HepG2 (cell line): ENCODE measurements around the gene CCDC85C. TPM values are rescaled to one million over a fixed set of nuclear protein-coding genes. Genes with fewer than 3 reads are reported as not detected.

Experiments
- ATAC-seq: fragments of 200-7000 bp; cut with Tn5 transposase; 3 replicates; pipeline ENCODE4 v1.9.1; 2020; ENCODE audit warnings: mild to moderate bottlenecking, moderate library complexity
- BruUV-seq: library from RNA; stranded (reverse); fragments of 400-500 nt; replicated peaks from 2 replicates; lab custom pipeline; 2021; lab: Mats Ljungman, UMichigan
- CTCF ChIA-PET: fragments of 300-600 bp; formaldehyde crosslinking; extraction: SDS; loops from one replicate; lab custom pipeline; 2021; ENCODE audit warnings: low total read pairs, inconsistent platforms, low intra/inter-chr PET ratio; lab: Yijun Ruan, JAX
- POLR2A ChIA-PET: fragments of 350-600 bp; sonication (Branson Sonifier 250); formaldehyde crosslinking; loops from one replicate; lab custom pipeline; 2020; ENCODE audit warnings: antibody characterized with exemption, inconsistent platforms; lab: Yijun Ruan, JAX
- DNase-seq: peaks from one replicate; pipeline ENCODE4 v3.0.0-alpha.2; 2015; ENCODE audit warnings: low spot score
- FAIRE-seq: peaks from 3 replicates; lab custom pipeline; 2011; peaks lifted over from hg19 to GRCh38; lab: Jason Lieb, UNC
- H2AFZ ChIP-seq: one replicate; pipeline ENCODE4 v1.6.1; 2011; ENCODE audit warnings: low read length, inconsistent platforms
- H3K27ac ChIP-seq: fragments of 300-600 bp; 3 replicates; pipeline ENCODE4 v1.8.0; 2011; ENCODE audit warnings: mixed run types, mild to moderate bottlenecking, mixed read lengths, low read length, inconsistent platforms; ENCODE audit not compliant: insufficient read depth; ENCODE audit errors: extremely low read length
- H3K27me3 ChIP-seq, 2 experiments: fragments of 200-600 bp in 1 of 2; 2 replicates in 1 of 2; 3 replicates in 1 of 2; pipeline versions ENCODE4 v1.6.0 to v1.8.0; 2011; ENCODE audit warnings: low read length in 2 of 2, mild to moderate bottlenecking in 2 of 2, moderate library complexity in 2 of 2, inconsistent platforms in 1 of 2; ENCODE audit not compliant: insufficient read depth in 2 of 2, control insufficient read depth in 1 of 2
- H3K36me3 ChIP-seq, 2 experiments: fragments of 200-600 bp in 1 of 2; replicated peaks in 1 of 2; 2 replicates in 1 of 2; 3 replicates in 1 of 2; pipeline versions ENCODE4 v1.5.1 to v1.8.0; 2011; ENCODE audit warnings: low read length in 2 of 2, inconsistent platforms in 1 of 2; ENCODE audit not compliant: insufficient read depth in 2 of 2, control insufficient read depth in 1 of 2
- H3K4me1 ChIP-seq: 2 replicates; pipeline ENCODE4 v1.5.1; 2012; ENCODE audit warnings: low read length, inconsistent platforms; ENCODE audit not compliant: insufficient read depth
- H3K4me2 ChIP-seq: 2 replicates; pipeline ENCODE4 v1.6.0; 2011; ENCODE audit warnings: low read depth, low read length, inconsistent platforms
- H3K4me3 ChIP-seq, 3 experiments: fragments of 200-600 bp in 1 of 3; sonication (generic), shearing (Covaris generic) in 1 of 3; replicated peaks in 1 of 3; 2 replicates each; pipeline ENCODE4 v1.5.1; 2011 to 2016; ENCODE audit warnings: low read length in 3 of 3, inconsistent platforms in 2 of 3, low read depth in 2 of 3, mild to moderate bottlenecking in 2 of 3, control low read depth in 1 of 3, mixed read lengths in 1 of 3; ENCODE audit not compliant: insufficient read depth in 1 of 3
- H3K79me2 ChIP-seq: one replicate; pipeline ENCODE4 v1.6.1; 2011; ENCODE audit warnings: low read length, inconsistent platforms; ENCODE audit not compliant: insufficient read depth
- H3K9ac ChIP-seq: 2 replicates; pipeline ENCODE4 v1.6.0; 2011; ENCODE audit warnings: mild to moderate bottlenecking, low read depth, low read length, inconsistent platforms; ENCODE audit not compliant: insufficient read depth
- H3K9me3 ChIP-seq: 2 replicates; pipeline ENCODE4 v1.5.1; 2012; ENCODE audit warnings: mild to moderate bottlenecking, low read length
- H4K20me1 ChIP-seq: 2 replicates; pipeline ENCODE4 v1.6.0; 2011; ENCODE audit warnings: inconsistent platforms, mild to moderate bottlenecking, low read length, moderate library complexity; ENCODE audit not compliant: insufficient read depth
- DNMT1 ChIP-seq: sonication (generic); formaldehyde crosslinking; IDR thresholded peaks from 2 replicates; pipeline ENCODE4 v1.5.1; 2020; ENCODE audit warnings: mild to moderate bottlenecking, missing genetic modification reagents
- HNRNPUL1 ChIP-seq: fragments of 200-400 bp; formaldehyde crosslinking; IDR thresholded peaks from 2 replicates; pipeline ENCODE4 v1.6.1; 2017; ENCODE audit warnings: low read depth, mild to moderate bottlenecking, low read length, moderate library complexity
- MAFF ChIP-seq: IDR thresholded peaks from 2 replicates; pipeline ENCODE4 v1.6.1; 2011; ENCODE audit warnings: low read depth, low read length, improper control_type of control experiment
- MAFK ChIP-seq, 2 experiments: IDR thresholded peaks in 1 of 2; conservative IDR thresholded peaks in 1 of 2; 2 replicates each; pipeline ENCODE4 v1.6.1; 2011; ENCODE audit warnings: improper control_type of control experiment in 2 of 2, low read length in 2 of 2
- PHF8 ChIP-seq: sonication (generic); formaldehyde crosslinking; IDR thresholded peaks from 2 replicates; pipeline ENCODE4 v1.5.0; 2020; ENCODE audit warnings: missing genetic modification reagents
- REXO4 ChIP-seq: sonication (generic); formaldehyde crosslinking; IDR thresholded peaks from 2 replicates; pipeline ENCODE4 v1.8.0; 2022; ENCODE audit warnings: missing genetic modification reagents, mild to moderate bottlenecking, borderline replicate concordance
- TCF12 ChIP-seq, 2 experiments: fragments of 450-650 bp in 1 of 2; sonication (generic) in 1 of 2; formaldehyde crosslinking in 1 of 2; IDR thresholded peaks; 2 replicates each; pipeline versions ENCODE4 v1.6.1 to v1.8.0; 2017 to 2022; ENCODE audit warnings: antibody characterized with exemption in 1 of 2, mild to moderate bottlenecking in 1 of 2, missing genetic modification reagents in 1 of 2, moderate library complexity in 1 of 2
- ZNF776 ChIP-seq: sonication (generic); formaldehyde crosslinking; IDR thresholded peaks from 2 replicates; pipeline ENCODE4 v1.4.0; 2020; ENCODE audit warnings: mild to moderate bottlenecking, missing genetic modification reagents
- ZNF781 ChIP-seq: sonication (generic); formaldehyde crosslinking; IDR thresholded peaks from 2 replicates; pipeline ENCODE4 v1.5.1; 2020; ENCODE audit warnings: borderline replicate concordance, mild to moderate bottlenecking, missing genetic modification reagents; ENCODE audit errors: not compliant biosample characterization
- ZNF883 ChIP-seq: sonication (generic); formaldehyde crosslinking; IDR thresholded peaks from 2 replicates; pipeline ENCODE4 v1.5.1; 2020; ENCODE audit warnings: mild to moderate bottlenecking, missing genetic modification reagents; ENCODE audit errors: not compliant biosample characterization
- WGBS: methylation state at CpG from one replicate; pipeline ENCODE4 v1.1.6; 2017; ENCODE audit warnings: low lambda C conversion rate; 5-methylcytosine and 5-hydroxymethylcytosine counted together
- in situ Hi-C: cut with HindIII; loops from 2 replicates; pipeline ENCODE4 v1.10.0; 2017; ENCODE audit warnings: low pct_unique_long_range_greater_than_20kb; ENCODE audit not compliant: extremely low pct_ligation_motif_present
- intact Hi-C: fragments of 100-400 bp; cut with micrococcal nuclease; formaldehyde crosslinking; loops from one replicate; pipeline ENCODE4 v1.10.0; 2022; ENCODE audit not compliant: unreplicated experiment
- polyA plus RNA-seq, 8 experiments: library from polyadenylated mRNA; depleted of rRNA in 3 of 8; stranded (reverse) in 7 of 8; unstranded in 1 of 8; fragments of >200 nt; fragmentation: Illumina TruSeq in 4 of 8; extraction: Trizol in 4 of 8; gene quantifications; 2 replicates each; pipeline versions ENCODE4 v1.2.1 to v1.2.3, GENCODE V29; 2011 to 2016; ENCODE audit warnings: low read depth in 4 of 8, missing spikeins in 1 of 8, mixed read lengths in 1 of 8; ENCODE audit not compliant: insufficient read depth in 1 of 8
- total RNA-seq, 5 experiments: library from RNA; depleted of rRNA; stranded (reverse); fragments of >200 nt; fragmentation: Illumina TruSeq; extraction: Trizol; gene quantifications; 2 replicates each; pipeline ENCODE4 v1.2.3, GENCODE V29; 2016; ENCODE audit warnings: low read depth in 1 of 5
- TF ChIP-seq, protein P1 (sequence below): IDR thresholded peaks from 2 replicates; pipeline ENCODE4 v1.6.1; 2016; ENCODE audit warnings: mild to moderate bottlenecking
- TF ChIP-seq, protein P2 (sequence below): sonication (generic); formaldehyde crosslinking; IDR thresholded peaks from 2 replicates; pipeline ENCODE4 v1.8.1; 2022; ENCODE audit warnings: mild to moderate bottlenecking, missing genetic modification reagents

The CCDC85C gene
- total and polyA plus RNA-seq, 2 of the 13 experiments (the other 11 are each of a cell fraction or from before 2014, with no cell fraction given), result 18.8 to 43.8 TPM

DNA sequence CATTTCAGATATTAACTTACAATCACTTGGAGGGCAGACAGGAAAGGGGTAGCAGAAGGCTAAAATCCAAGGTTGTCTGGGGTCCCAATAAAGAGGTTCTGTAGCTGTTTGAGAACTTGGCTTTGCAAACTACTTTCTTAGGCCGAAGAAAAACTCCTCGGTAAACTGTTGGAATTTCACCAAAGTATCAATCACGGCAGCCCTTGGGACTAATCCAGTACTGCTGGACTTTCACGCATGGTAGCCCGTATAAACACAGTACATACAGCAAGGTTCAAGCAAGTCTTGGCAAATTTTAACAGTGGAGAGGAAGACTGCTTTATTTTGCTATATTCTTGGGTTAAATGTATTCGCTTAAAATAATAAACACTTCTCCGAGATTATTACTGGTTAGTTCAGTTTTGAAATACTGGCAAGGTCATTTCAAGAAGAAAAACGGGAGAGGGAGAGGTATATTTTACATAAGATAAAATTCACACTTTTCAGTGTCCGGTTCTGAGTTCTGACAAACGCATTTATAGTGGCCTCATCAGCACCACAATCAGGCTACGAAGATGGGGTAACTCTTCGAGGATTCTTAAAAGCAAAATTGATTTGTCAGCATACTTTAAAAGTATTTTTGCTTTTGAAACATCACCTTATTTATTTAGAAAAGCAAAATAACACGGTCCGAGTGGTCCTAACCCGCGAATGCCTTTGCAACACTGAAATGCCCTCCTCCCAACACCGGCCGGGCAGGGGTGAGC is 124.7 kb downstream of the CCDC85C start:
- H3K9me3 ChIP-seq, result no peaks in the 10 kb centered on the region
- H3K79me2 ChIP-seq, result peaks cover 89% of the 10 kb centered on the region
- ChIA-PET CTCF (no interaction called here), POLR2A (no interaction called here)
- intact Hi-C loops (loop anchor here (5.0 kb wide), 1 partner anchor 582 kb away; no protein-coding TSS in a partner anchor), in situ Hi-C loops (no loop called here)
- BruUV-seq, result TSS peak; percentile 53
- ATAC-seq (no peak), DNase-seq (no peak), FAIRE-seq (no peak)
- no peaks in the 10 kb centered on the region; a peak in 1 of 5 replicates for H3K27me3 ChIP-seq
- H2AFZ ChIP-seq, result no peak overlapping the region
- WGBS, result 1% methylated on average over 18 of the region's 18 CpGs
- peaks cover 40% of the 10 kb centered on the region for H4K20me1 ChIP-seq
- H3K27ac ChIP-seq, result peak overlapping the region; percentile 73
- peak overlapping the region; percentile 80 for H3K4me2 ChIP-seq
- peak overlapping the region; percentile 87 to 92 (median 88) for H3K4me3 ChIP-seq
- H3K36me3 ChIP-seq, result no peaks in the 10 kb centered on the region
- TF ChIP-seq ZNF781 (CRISPR knock-in tag), result no peak
- no peak for TF ChIP-seq TCF12 (IDR thresholded peaks at IDR 0.05)
- no peak for TF ChIP-seq TCF12 (CRISPR knock-in tag; IDR thresholded peaks at IDR 0.05)
- no peak for TF ChIP-seq ZNF883
- TF ChIP-seq, protein P1, sequence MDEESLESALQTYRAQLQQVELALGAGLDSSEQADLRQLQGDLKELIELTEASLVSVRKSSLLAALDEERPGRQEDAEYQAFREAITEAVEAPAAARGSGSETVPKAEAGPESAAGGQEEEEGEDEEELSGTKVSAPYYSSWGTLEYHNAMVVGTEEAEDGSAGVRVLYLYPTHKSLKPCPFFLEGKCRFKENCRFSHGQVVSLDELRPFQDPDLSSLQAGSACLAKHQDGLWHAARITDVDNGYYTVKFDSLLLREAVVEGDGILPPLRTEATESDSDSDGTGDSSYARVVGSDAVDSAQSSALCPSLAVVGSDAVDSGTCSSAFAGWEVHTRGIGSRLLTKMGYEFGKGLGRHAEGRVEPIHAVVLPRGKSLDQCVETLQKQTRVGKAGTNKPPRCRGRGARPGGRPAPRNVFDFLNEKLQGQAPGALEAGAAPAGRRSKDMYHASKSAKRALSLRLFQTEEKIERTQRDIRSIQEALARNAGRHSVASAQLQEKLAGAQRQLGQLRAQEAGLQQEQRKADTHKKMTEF (CRISPR knock-in tag), result 0 out of 2 replicates have a peak, but pooled peaks have one; percentile 8
- TF ChIP-seq REXO4, result no peak
- TF ChIP-seq MAFF, result peak; percentile 73
- peak; percentile 71 to 84 for TF ChIP-seq MAFK (conservative IDR thresholded peaks at IDR 0.05 in 1 of 2, IDR thresholded peaks at IDR 0.05 in 1 of 2; ENCODE audit: low read length in 2 of 2)
- TF ChIP-seq, protein P2, sequence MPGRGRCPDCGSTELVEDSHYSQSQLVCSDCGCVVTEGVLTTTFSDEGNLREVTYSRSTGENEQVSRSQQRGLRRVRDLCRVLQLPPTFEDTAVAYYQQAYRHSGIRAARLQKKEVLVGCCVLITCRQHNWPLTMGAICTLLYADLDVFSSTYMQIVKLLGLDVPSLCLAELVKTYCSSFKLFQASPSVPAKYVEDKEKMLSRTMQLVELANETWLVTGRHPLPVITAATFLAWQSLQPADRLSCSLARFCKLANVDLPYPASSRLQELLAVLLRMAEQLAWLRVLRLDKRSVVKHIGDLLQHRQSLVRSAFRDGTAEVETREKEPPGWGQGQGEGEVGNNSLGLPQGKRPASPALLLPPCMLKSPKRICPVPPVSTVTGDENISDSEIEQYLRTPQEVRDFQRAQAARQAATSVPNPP (CRISPR knock-in tag), result no peak
- TF ChIP-seq DNMT1 (CRISPR knock-in tag), result no peak
- TF ChIP-seq PHF8 (CRISPR knock-in tag), result 0 out of 2 replicates have a peak, but pooled peaks have one; percentile 10
- TF ChIP-seq ZNF776, result no peak
- TF ChIP-seq HNRNPUL1, result no peak
- peak overlapping the region; percentile 83 for H3K9ac ChIP-seq
- H3K4me1 ChIP-seq, result peaks cover 58% of the 10 kb centered on the region
